WTC11 (cell line): ENCODE data around the gene B9D2. TPM values are rescaled to one million over a fixed set of nuclear protein-coding genes. Genes with fewer than 3 reads are reported as not detected.

ENCODE experiments used
- ATAC-seq: fragments of 200-7000 bp; cut with Tn5 transposase; 2 replicates; pipeline ENCODE4 v1.10.0; 2021; ENCODE audit warnings: mild to moderate bottlenecking, moderate library complexity
- CTCF ChIA-PET: fragments of 300-600 bp; sonication (Branson Sonifier 250); formaldehyde crosslinking; loops from one replicate; lab custom pipeline; 2021; ENCODE audit warnings: antibody characterized with exemption; lab: Charles Lee
- POLR2A ChIA-PET: fragments of 350-600 bp; sonication (Branson Sonifier 250); formaldehyde crosslinking; loops from one replicate; lab custom pipeline; 2021; ENCODE audit warnings: antibody characterized with exemption; lab: Charles Lee
- DNase-seq: peaks from one replicate; pipeline ENCODE4 v3.0.0; 2021; ENCODE audit warnings: low spot score
- H3K27ac Mint-ChIP-seq: 2 replicates; pipeline ENCODE4 v1.8.0; 2021; ENCODE audit warnings: mixed read lengths
- H3K27me3 Mint-ChIP-seq: 2 replicates; pipeline ENCODE4 v1.8.0; 2021; ENCODE audit warnings: low read depth, mild to moderate bottlenecking, moderate library complexity, mixed read lengths
- H3K36me3 Mint-ChIP-seq: 2 replicates; pipeline ENCODE4 v1.8.0; 2021; ENCODE audit warnings: mixed read lengths
- H3K4me1 Mint-ChIP-seq: 2 replicates; pipeline ENCODE4 v1.8.0; 2022; ENCODE audit warnings: mixed read lengths
- H3K4me3 Mint-ChIP-seq: 2 replicates; pipeline ENCODE4 v1.8.0; 2021; ENCODE audit warnings: mild to moderate bottlenecking, moderate library complexity, mixed read lengths
- H3K9me3 Mint-ChIP-seq: 2 replicates; pipeline ENCODE4 v1.8.0; 2021; ENCODE audit warnings: mixed read lengths
- ATF1 ChIP-seq: sonication (generic); formaldehyde crosslinking; IDR thresholded peaks from 2 replicates; pipeline ENCODE4 v1.8.1; 2023; ENCODE audit warnings: mild to moderate bottlenecking, moderate library complexity, missing genetic modification reagents
- CDX4 ChIP-seq: fragments of 250-450 bp; sonication (Bioruptor Pico); IDR thresholded peaks from 2 replicates; pipeline ENCODE4 v1.9.0; 2021; ENCODE audit warnings: moderate library complexity, mild to moderate bottlenecking, inconsistent platforms, borderline replicate concordance
- CREM ChIP-seq: sonication (generic); formaldehyde crosslinking; IDR thresholded peaks from 2 replicates; pipeline ENCODE4 v1.8.1; 2022; ENCODE audit warnings: mild to moderate bottlenecking, missing genetic modification reagents, moderate library complexity
- CTCF ChIP-seq: fragments of 200-600 bp; IDR thresholded peaks from 2 replicates; pipeline ENCODE4 v1.8.0; 2022; ENCODE audit warnings: antibody characterized with exemption
- ELF4 ChIP-seq: sonication (generic); formaldehyde crosslinking; IDR thresholded peaks from 2 replicates; pipeline ENCODE4 v1.8.1; 2022; ENCODE audit warnings: low read depth, mild to moderate bottlenecking, moderate library complexity, missing genetic modification reagents
- EMX1 ChIP-seq: fragments of 250-450 bp; sonication (Bioruptor Pico); IDR thresholded peaks from 2 replicates; pipeline ENCODE4 v1.8.0; 2021; ENCODE audit warnings: mild to moderate bottlenecking
- ESRRA ChIP-seq: sonication (generic); formaldehyde crosslinking; IDR thresholded peaks from 2 replicates; pipeline ENCODE4 v1.8.1; 2022; ENCODE audit warnings: mild to moderate bottlenecking, missing genetic modification reagents, borderline replicate concordance
- FOXJ3 ChIP-seq: sonication (generic); formaldehyde crosslinking; IDR thresholded peaks from 2 replicates; pipeline ENCODE4 v1.9.0; 2021; ENCODE audit warnings: missing genetic modification reagents, mild to moderate bottlenecking, borderline replicate concordance
- FOXP4 ChIP-seq: sonication (generic); formaldehyde crosslinking; IDR thresholded peaks from 2 replicates; pipeline ENCODE4 v1.8.0; 2022; ENCODE audit warnings: mild to moderate bottlenecking, missing genetic modification reagents
- GABPB1 ChIP-seq: sonication (generic); formaldehyde crosslinking; IDR thresholded peaks from 2 replicates; pipeline ENCODE4 v1.8.1; 2023; ENCODE audit warnings: mild to moderate bottlenecking, missing genetic modification reagents
- GTF2I ChIP-seq: fragments of 250-450 bp; sonication (Bioruptor Pico); conservative IDR thresholded peaks from 2 replicates; pipeline ENCODE4 v1.4.0; 2021; ENCODE audit warnings: mild to moderate bottlenecking
- JAZF1 ChIP-seq: fragments of 250-450 bp; sonication (Bioruptor Pico); IDR thresholded peaks from 2 replicates; pipeline ENCODE4 v1.9.0; 2021; ENCODE audit warnings: moderate library complexity, mild to moderate bottlenecking, inconsistent platforms
- MAX ChIP-seq: sonication (generic); formaldehyde crosslinking; IDR thresholded peaks from 2 replicates; pipeline ENCODE4 v1.8.0; 2022; ENCODE audit warnings: mild to moderate bottlenecking, missing genetic modification reagents
- SMAD3 ChIP-seq: sonication (generic); formaldehyde crosslinking; IDR thresholded peaks from 2 replicates; pipeline ENCODE4 v1.8.0; 2022; ENCODE audit warnings: missing genetic modification reagents, mild to moderate bottlenecking, borderline replicate concordance
- TP53 ChIP-seq: sonication (generic); formaldehyde crosslinking; IDR thresholded peaks from 2 replicates; pipeline ENCODE4 v1.8.1; 2023; ENCODE audit warnings: mild to moderate bottlenecking, missing genetic modification reagents
- USF1 ChIP-seq: sonication (generic); formaldehyde crosslinking; IDR thresholded peaks from 2 replicates; pipeline ENCODE4 v1.8.0; 2022; ENCODE audit warnings: mild to moderate bottlenecking, missing genetic modification reagents
- ZBTB21 ChIP-seq: sonication (generic); formaldehyde crosslinking; IDR thresholded peaks from 2 replicates; pipeline ENCODE4 v1.8.1; 2023; ENCODE audit warnings: mild to moderate bottlenecking, missing genetic modification reagents, borderline replicate concordance
- ZNF512 ChIP-seq: sonication (generic); formaldehyde crosslinking; IDR thresholded peaks from 2 replicates; pipeline ENCODE4 v1.8.1; 2022; ENCODE audit warnings: missing genetic modification reagents, borderline replicate concordance
- total RNA-seq: library from RNA; stranded (reverse); gene quantifications from 3 replicates; pipeline ENCODE4 v1.2.3, GENCODE V29; 2021

B9D2 gene
- total RNA-seq, 1 experiment from 2014 or later: 4.7 TPM

GRCh38 chr19:41307090-41307875 lies 56.7 kb downstream of the B9D2 start:
- peaks cover 48% of the 10 kb centered on the region for H3K36me3 Mint-ChIP-seq
- peaks cover 21% of the 10 kb centered on the region for H3K4me1 Mint-ChIP-seq
- ATAC-seq: no peak

GRCh38 chr19:41305927-41306793 lies 57.8 kb downstream of the B9D2 start:
- no peaks in the 10 kb centered on the region for H3K27me3 Mint-ChIP-seq
- H3K36me3 Mint-ChIP-seq: peaks cover 56% of the 10 kb centered on the region
- CTCF ChIA-PET: interaction anchor here (0.7 kb wide), 1 partner anchor 58 kb away, joined by 3 read pairs; no protein-coding TSS in a partner anchor
- DNase-seq (no peak), ATAC-seq (no peak)
- no peaks in the 10 kb centered on the region for H3K9me3 Mint-ChIP-seq
- no peak overlapping the region for H3K27ac Mint-ChIP-seq
- no peak overlapping the region for H3K4me3 Mint-ChIP-seq
- TF ChIP-seq ZBTB21 (CRISPR knock-in tag) (no peak), FOXP4 (CRISPR knock-in tag) (no peak)
- POLR2A ChIA-PET: no interaction called here
- H3K4me1 Mint-ChIP-seq: peaks cover 18% of the 10 kb centered on the region

More at GRCh38 chr19:41307090-41307875, 56.7 kb downstream of the B9D2 start:
- DNase-seq: no peak
- H3K9me3 Mint-ChIP-seq: no peaks in the 10 kb centered on the region
- H3K4me3 Mint-ChIP-seq: no peak overlapping the region
- no peaks in the 10 kb centered on the region for H3K27me3 Mint-ChIP-seq
- ChIA-PET POLR2A (no interaction called here), CTCF (interaction anchor here (0.9 to 2.8 kb wide), 7 partner anchors 15 to 103 kb away, joined by 4 to 26 read pairs (median 9); partner anchors contain the start of gene HNRNPUL1)
- TF ChIP-seq CDX4 (CRISPR knock-in tag) (no peak), CREM (CRISPR knock-in tag) (no peak), GTF2I (CRISPR knock-in tag) (no peak), ZBTB21 (CRISPR knock-in tag) (no peak), USF1 (CRISPR knock-in tag) (no peak), GABPB1 (CRISPR knock-in tag) (no peak), ESRRA (CRISPR knock-in tag) (no peak), ZNF512 (no peak)
- H3K27ac Mint-ChIP-seq: peak overlapping the region; percentile 76

GRCh38 chr19:41304706-41305483 lies 59.1 kb downstream of the B9D2 start:
- no peak overlapping the region for H3K27ac Mint-ChIP-seq
- H3K4me3 Mint-ChIP-seq: no peak overlapping the region
- H3K4me1 Mint-ChIP-seq: peaks cover 15% of the 10 kb centered on the region
- ATAC-seq (no peak), DNase-seq (no peak)
- H3K9me3 Mint-ChIP-seq: no peaks in the 10 kb centered on the region
- no peaks in the 10 kb centered on the region for H3K27me3 Mint-ChIP-seq
- ChIA-PET POLR2A (interaction anchor here (0.5 kb wide), 2 partner anchors 101 to 192 kb away, joined by 3 to 4 read pairs; no protein-coding TSS in a partner anchor), CTCF (interaction anchor here (0.8 kb wide), 1 partner anchor 101 kb away, joined by 3 read pairs; no protein-coding TSS in a partner anchor)
- H3K36me3 Mint-ChIP-seq: peaks cover 69% of the 10 kb centered on the region
- no peak for TF ChIP-seq TP53 (CRISPR knock-in tag)
- no peak for TF ChIP-seq ATF1 (CRISPR knock-in tag)
- TF ChIP-seq CTCF: no peak
- TF ChIP-seq SMAD3: no peak
- TF ChIP-seq FOXJ3 (CRISPR knock-in tag): no peak
- no peak for TF ChIP-seq ELF4 (CRISPR knock-in tag)
- no peak for TF ChIP-seq MAX
- no peak for TF ChIP-seq EMX1 (CRISPR knock-in tag)
- no peak for TF ChIP-seq JAZF1 (CRISPR knock-in tag)
- no peak for TF ChIP-seq CREM (CRISPR knock-in tag)
